H9 (cell line): ENCODE results near the gene MYH11. TPM values are rescaled to one million over a fixed set of nuclear protein-coding genes. Genes with fewer than 3 reads are reported as not detected.

Source experiments
- DNase-seq: peaks from one replicate; pipeline ENCODE4 v3.0.0-alpha.2; 2017
- H2AFZ ChIP-seq: one replicate; pipeline ENCODE4 v1.6.1; 2013; ENCODE audit warnings: mild to moderate bottlenecking, low read length, control low read depth, moderate library complexity
- H2AK5ac ChIP-seq: 2 replicates; pipeline ENCODE4 v1.6.1; 2013; ENCODE audit warnings: low read length, control low read depth, mixed read lengths; ENCODE audit not compliant: insufficient read length
- H2BK120ac ChIP-seq: one replicate; pipeline ENCODE4 v1.6.1; 2013; ENCODE audit warnings: low read depth, mild to moderate bottlenecking, low read length, control low read depth, inconsistent platforms; ENCODE audit not compliant: poor library complexity, severe bottlenecking
- H2BK12ac ChIP-seq: 2 replicates; pipeline ENCODE4 v1.6.1; 2013; ENCODE audit warnings: low read length, control low read depth, mixed read lengths, low read depth; ENCODE audit not compliant: insufficient read length
- H2BK15ac ChIP-seq: 2 replicates; pipeline ENCODE4 v1.6.1; 2013; ENCODE audit warnings: low read depth, low read length, control low read depth
- H2BK20ac ChIP-seq: one replicate; pipeline ENCODE4 v1.6.1; 2013; ENCODE audit warnings: low read depth, mild to moderate bottlenecking, low read length, control low read depth, inconsistent platforms; ENCODE audit not compliant: poor library complexity, severe bottlenecking
- H2BK5ac ChIP-seq: 2 replicates; pipeline ENCODE4 v1.6.1; 2013; ENCODE audit warnings: low read length, control low read depth, mixed read lengths; ENCODE audit not compliant: insufficient read length
- H3K14ac ChIP-seq: 2 replicates; pipeline ENCODE4 v1.6.1; 2013; ENCODE audit warnings: low read length, control low read depth; ENCODE audit not compliant: insufficient read depth
- H3K18ac ChIP-seq: 2 replicates; pipeline ENCODE4 v1.6.1; 2013; ENCODE audit warnings: low read depth, mild to moderate bottlenecking, mixed read lengths, low read length, control low read depth; ENCODE audit not compliant: insufficient read length
- H3K23ac ChIP-seq: 2 replicates; pipeline ENCODE4 v1.6.1; 2013; ENCODE audit warnings: low read length, control low read depth, mixed read lengths, low read depth; ENCODE audit not compliant: insufficient read length
- H3K23me2 ChIP-seq: 2 replicates; pipeline ENCODE4 v1.6.1; 2013; ENCODE audit warnings: low read depth, mild to moderate bottlenecking, mixed read lengths, low read length, control low read depth; ENCODE audit not compliant: insufficient read length, poor library complexity, severe bottlenecking
- H3K27ac ChIP-seq: 2 replicates; pipeline ENCODE4 v1.5.1; 2013; ENCODE audit warnings: low read length, control low read depth, mixed read lengths, low read depth; ENCODE audit not compliant: insufficient read length
- H3K27me3 ChIP-seq: 2 replicates; pipeline ENCODE4 v1.6.1; 2013; ENCODE audit warnings: low read length, control low read depth, inconsistent platforms; ENCODE audit not compliant: insufficient read depth
- H3K4ac ChIP-seq: 2 replicates; pipeline ENCODE4 v1.6.1; 2013; ENCODE audit warnings: low read depth, mild to moderate bottlenecking, control low read depth, inconsistent platforms, low read length, moderate library complexity
- H3K4me1 ChIP-seq: 2 replicates; pipeline ENCODE4 v1.6.1; 2013; ENCODE audit warnings: low read length, control low read depth, inconsistent platforms; ENCODE audit not compliant: insufficient read depth
- H3K4me2 ChIP-seq: 2 replicates; pipeline ENCODE4 v1.6.1; 2013; ENCODE audit warnings: low read length, control low read depth, mixed read lengths; ENCODE audit not compliant: insufficient read length, insufficient read depth
- H3K56ac ChIP-seq: 2 replicates; pipeline ENCODE4 v1.6.1; 2013; ENCODE audit warnings: low read depth, mild to moderate bottlenecking, mixed read lengths, low read length, control low read depth; ENCODE audit not compliant: insufficient read length
- H3K79me1 ChIP-seq: 2 replicates; pipeline ENCODE4 v1.6.1; 2013; ENCODE audit warnings: low read depth, mild to moderate bottlenecking, moderate library complexity, low read length, control low read depth, inconsistent platforms; ENCODE audit not compliant: insufficient read depth, poor library complexity, severe bottlenecking
- H3K79me2 ChIP-seq: 2 replicates; pipeline ENCODE4 v1.6.1; 2013; ENCODE audit warnings: low read length, control low read depth, inconsistent platforms; ENCODE audit not compliant: insufficient read depth
- H3K9ac ChIP-seq: 2 replicates; pipeline ENCODE4 v1.6.1; 2013; ENCODE audit warnings: low read length, control low read depth, mixed read lengths; ENCODE audit not compliant: insufficient read length; ENCODE audit errors: extremely low read depth
- H3K9me3 ChIP-seq: one replicate; pipeline ENCODE4 v1.6.1; 2013; ENCODE audit warnings: low read depth, low read length, inconsistent platforms; ENCODE audit not compliant: control insufficient read depth
- H3T11ph ChIP-seq: one replicate; pipeline ENCODE4 v1.6.1; 2013; ENCODE audit warnings: mild to moderate bottlenecking, low read length, control low read depth, inconsistent platforms
- H4K20me1 ChIP-seq: one replicate; pipeline ENCODE4 v1.6.1; 2013; ENCODE audit not compliant: control insufficient read depth, insufficient read length, insufficient read depth
- H4K5ac ChIP-seq: 2 replicates; pipeline ENCODE4 v1.6.1; 2013; ENCODE audit warnings: low read depth, mild to moderate bottlenecking, mixed read lengths, low read length, control low read depth; ENCODE audit not compliant: insufficient read length
- H4K8ac ChIP-seq: replicated peaks from 2 replicates; pipeline ENCODE4 v1.6.1; 2013; ENCODE audit warnings: low read length, control low read depth, mixed read lengths, low read depth; ENCODE audit not compliant: insufficient read length
- H4K91ac ChIP-seq: 2 replicates; pipeline ENCODE4 v1.6.1; 2013; ENCODE audit warnings: low read depth, mild to moderate bottlenecking, moderate library complexity, mixed read lengths, low read length, control low read depth; ENCODE audit not compliant: insufficient read length
- H3K27ac Mint-ChIP-seq, 3 experiments: 2 replicates in 2 of 3; 3 replicates in 1 of 3; pipeline ENCODE4 v1.8.0; 2020 to 2021; ENCODE audit warnings: mixed read lengths in 3 of 3, mild to moderate bottlenecking in 1 of 3, moderate library complexity in 1 of 3
- H3K27me3 Mint-ChIP-seq: 2 replicates; pipeline ENCODE4 v1.8.0; 2021; ENCODE audit warnings: low read depth, mild to moderate bottlenecking, moderate library complexity, mixed read lengths
- H3K36me3 Mint-ChIP-seq, 3 experiments: 2 replicates in 2 of 3; 3 replicates in 1 of 3; pipeline ENCODE4 v1.8.0; 2020 to 2021; ENCODE audit warnings: low read depth in 3 of 3, mixed read lengths in 3 of 3; ENCODE audit not compliant: insufficient read depth in 1 of 3
- H3K4me1 Mint-ChIP-seq, 2 experiments: 2 replicates each; pipeline ENCODE4 v1.8.0; 2020; ENCODE audit warnings: mixed read lengths in 2 of 2
- H3K4me3 Mint-ChIP-seq, 2 experiments: 2 replicates in 1 of 2; 3 replicates in 1 of 2; pipeline ENCODE4 v1.8.0; 2020 to 2021; ENCODE audit warnings: mild to moderate bottlenecking in 2 of 2, mixed read lengths in 2 of 2, moderate library complexity in 1 of 2
- H3K9me3 Mint-ChIP-seq, 2 experiments: 2 replicates in 1 of 2; 3 replicates in 1 of 2; pipeline ENCODE4 v1.8.0; 2020; ENCODE audit warnings: mild to moderate bottlenecking in 2 of 2, mixed read lengths in 2 of 2, moderate library complexity in 1 of 2
- WGBS: extraction: QIAGEN DNeasy Blood & Tissue Kit; methylation state at CpG from one replicate; pipeline ENCODE4 v1.1.7; 2013; ENCODE audit warnings: missing lambda C conversion rate, low lambda C conversion rate, mixed read lengths; ENCODE audit not compliant: insufficient read length; ENCODE audit errors: extremely low coverage; 5-methylcytosine and 5-hydroxymethylcytosine counted together
- total RNA-seq: library from RNA; stranded (reverse); gene quantifications from 2 replicates; pipeline ENCODE4 v1.2.1, GENCODE V29; 2021
- TF ChIP-seq, protein P1 (sequence below): fragments of 200-600 bp; sonication (generic); conservative IDR thresholded peaks from 3 replicates; pipeline ENCODE4 v1.8.0; 2021; ENCODE audit warnings: antibody characterized with exemption, mild to moderate bottlenecking

The MYH11 gene
- total RNA-seq, 1 experiment from 2014 or later = 0.42 TPM

DNA sequence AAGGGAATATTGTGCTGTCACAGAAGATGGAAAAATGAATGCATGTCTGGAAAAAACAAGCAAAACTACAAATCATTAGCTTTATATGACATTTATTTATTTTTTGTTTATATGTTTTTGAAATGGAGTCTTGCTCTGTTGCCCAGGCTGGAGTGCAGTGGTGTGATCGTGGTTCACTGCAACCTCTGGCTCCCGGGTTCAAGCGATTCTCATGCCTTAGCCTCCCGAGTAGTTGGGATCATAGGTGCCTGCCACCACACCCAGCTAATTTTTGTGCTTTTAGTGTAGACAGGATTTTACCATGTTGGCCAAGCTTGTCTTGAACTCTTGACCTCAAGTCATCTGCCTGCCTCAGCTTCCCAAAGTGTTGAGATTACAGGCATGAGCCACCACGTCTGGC lies 198.3 kb downstream of the MYH11 start:
- H4K91ac ChIP-seq = no peak overlapping the region
- H4K20me1 ChIP-seq = no peaks in the 10 kb centered on the region
- H3K9me3 Mint-ChIP-seq = no peaks in the 10 kb centered on the region
- no peak overlapping the region for H3K9ac ChIP-seq
- H3K4me3 Mint-ChIP-seq = no peak overlapping the region
- no peak overlapping the region for H3K18ac ChIP-seq
- H3K4me1 Mint-ChIP-seq = peaks cover 0 to 3% of the 10 kb centered on the region in 2 experiments; a peak in 1 of 4 replicates
- no peak overlapping the region for H4K8ac ChIP-seq
- WGBS = no CpG with 5 or more reads among the region's 5 CpGs
- H3K23me2 ChIP-seq = no peaks in the 10 kb centered on the region
- no peak overlapping the region for H4K5ac ChIP-seq
- no peak overlapping the region for H2BK20ac ChIP-seq
- H3K23ac ChIP-seq = no peak overlapping the region
- H2AK5ac ChIP-seq = no peak overlapping the region
- no peak for DNase-seq
- no peak overlapping the region for H3K27ac ChIP-seq
- H3K9me3 ChIP-seq = no peaks in the 10 kb centered on the region
- H2BK120ac ChIP-seq = no peak overlapping the region
- H3K4ac ChIP-seq = no peak overlapping the region
- H2BK5ac ChIP-seq = no peak overlapping the region
- no peak overlapping the region for H3K14ac ChIP-seq
- peak overlapping the region in 2 of 3 experiments; percentile 12 to 15; a peak in 1 of 7 replicates for H3K27ac Mint-ChIP-seq
- TF ChIP-seq, protein P1, sequence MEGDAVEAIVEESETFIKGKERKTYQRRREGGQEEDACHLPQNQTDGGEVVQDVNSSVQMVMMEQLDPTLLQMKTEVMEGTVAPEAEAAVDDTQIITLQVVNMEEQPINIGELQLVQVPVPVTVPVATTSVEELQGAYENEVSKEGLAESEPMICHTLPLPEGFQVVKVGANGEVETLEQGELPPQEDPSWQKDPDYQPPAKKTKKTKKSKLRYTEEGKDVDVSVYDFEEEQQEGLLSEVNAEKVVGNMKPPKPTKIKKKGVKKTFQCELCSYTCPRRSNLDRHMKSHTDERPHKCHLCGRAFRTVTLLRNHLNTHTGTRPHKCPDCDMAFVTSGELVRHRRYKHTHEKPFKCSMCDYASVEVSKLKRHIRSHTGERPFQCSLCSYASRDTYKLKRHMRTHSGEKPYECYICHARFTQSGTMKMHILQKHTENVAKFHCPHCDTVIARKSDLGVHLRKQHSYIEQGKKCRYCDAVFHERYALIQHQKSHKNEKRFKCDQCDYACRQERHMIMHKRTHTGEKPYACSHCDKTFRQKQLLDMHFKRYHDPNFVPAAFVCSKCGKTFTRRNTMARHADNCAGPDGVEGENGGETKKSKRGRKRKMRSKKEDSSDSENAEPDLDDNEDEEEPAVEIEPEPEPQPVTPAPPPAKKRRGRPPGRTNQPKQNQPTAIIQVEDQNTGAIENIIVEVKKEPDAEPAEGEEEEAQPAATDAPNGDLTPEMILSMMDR = no peak
- no peak overlapping the region for H2AFZ ChIP-seq
- no peak overlapping the region for H3K4me2 ChIP-seq
- no peak overlapping the region for H2BK12ac ChIP-seq
- no peaks in the 10 kb centered on the region; the same call in 1 of the 2 replicates for H3K27me3 Mint-ChIP-seq
- peaks cover 3% of the 10 kb centered on the region for H3K79me1 ChIP-seq
- H3K27me3 ChIP-seq = no peaks in the 10 kb centered on the region
- no peaks in the 10 kb centered on the region for H3K4me1 ChIP-seq
- H3K36me3 Mint-ChIP-seq = peaks cover 2 to 11% (median 7%) of the 10 kb centered on the region in 3 experiments; a peak in 5 of 7 replicates
- H3T11ph ChIP-seq = no peak overlapping the region
- no peaks in the 10 kb centered on the region; the same call in 1 of the 2 replicates for H3K79me2 ChIP-seq
- H3K56ac ChIP-seq = no peak overlapping the region
- no peak overlapping the region for H2BK15ac ChIP-seq
